NCI-H1048 (cell line): ENCODE measurements around the gene KRT4.

Experiments
- DNase-seq: peaks from one replicate; lab custom pipeline; 2025; lab: John Stamatoyannopoulos, UW

Gene KRT4

GRCh38 chr12:52821826-52822660 is 8.1 kb upstream of the KRT4 start:
- DNase-seq = no peak

GRCh38 chr12:52821071-52821730 is 7.3 kb upstream of the KRT4 start:
- DNase-seq = no peak

DNA sequence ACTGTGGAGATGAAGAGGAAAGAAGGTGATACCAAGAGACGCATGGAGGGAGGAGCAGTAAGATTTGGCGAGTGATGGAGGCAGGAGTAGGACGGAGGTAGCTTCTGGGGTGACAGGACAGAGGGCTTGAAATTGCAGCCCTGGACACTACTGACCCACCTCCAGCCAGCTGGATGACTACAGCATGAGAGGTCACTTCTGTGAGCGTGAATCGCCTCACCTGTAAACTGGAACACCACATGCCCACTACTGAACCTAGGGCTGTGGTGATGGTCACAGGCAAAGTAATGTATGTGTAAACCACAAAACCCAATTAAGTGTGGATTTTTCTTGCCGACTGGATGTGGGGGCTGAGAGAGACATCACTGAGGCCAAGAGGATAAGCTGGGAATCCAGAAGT is 6.6 kb upstream of the KRT4 start:
- no peak for DNase-seq

DNA sequence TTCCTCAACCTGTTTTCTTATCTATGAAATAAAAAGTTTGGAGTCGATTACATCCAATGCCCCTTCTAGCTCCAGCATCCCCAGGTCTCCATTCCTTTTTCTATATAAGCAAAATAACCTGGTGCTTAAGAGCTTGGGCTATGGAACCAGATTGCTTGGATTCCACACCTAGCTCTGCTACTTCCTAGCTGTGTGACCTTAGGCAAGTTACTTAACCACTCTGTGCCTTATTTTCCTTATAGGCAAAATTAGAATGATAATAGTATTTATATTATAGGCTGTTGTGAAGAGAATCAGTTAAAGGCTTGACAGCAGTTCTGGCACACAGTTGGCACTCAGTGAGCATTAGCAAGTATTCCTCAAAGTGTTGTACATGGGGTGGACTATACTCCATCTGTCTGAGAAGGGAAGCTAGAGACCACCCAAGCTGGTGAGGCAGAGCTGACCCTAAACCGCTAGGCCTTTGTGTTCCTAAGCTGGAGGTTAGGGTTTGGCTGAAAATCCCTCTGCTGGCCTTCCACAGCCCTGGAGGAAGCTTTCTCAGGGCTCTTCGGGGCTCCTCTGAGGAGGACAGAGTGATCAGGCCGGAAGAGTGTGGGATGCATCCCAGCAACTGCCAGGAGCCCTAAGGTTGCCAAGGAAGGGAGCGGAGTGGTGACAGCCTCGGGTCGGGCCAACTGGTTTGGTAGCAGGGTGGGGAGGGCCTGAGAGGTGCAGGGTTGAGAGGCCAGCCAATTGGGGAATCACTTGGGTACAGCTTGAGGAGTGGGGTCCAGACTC is 6.0 kb upstream of the KRT4 start:
- no peak for DNase-seq

DNA sequence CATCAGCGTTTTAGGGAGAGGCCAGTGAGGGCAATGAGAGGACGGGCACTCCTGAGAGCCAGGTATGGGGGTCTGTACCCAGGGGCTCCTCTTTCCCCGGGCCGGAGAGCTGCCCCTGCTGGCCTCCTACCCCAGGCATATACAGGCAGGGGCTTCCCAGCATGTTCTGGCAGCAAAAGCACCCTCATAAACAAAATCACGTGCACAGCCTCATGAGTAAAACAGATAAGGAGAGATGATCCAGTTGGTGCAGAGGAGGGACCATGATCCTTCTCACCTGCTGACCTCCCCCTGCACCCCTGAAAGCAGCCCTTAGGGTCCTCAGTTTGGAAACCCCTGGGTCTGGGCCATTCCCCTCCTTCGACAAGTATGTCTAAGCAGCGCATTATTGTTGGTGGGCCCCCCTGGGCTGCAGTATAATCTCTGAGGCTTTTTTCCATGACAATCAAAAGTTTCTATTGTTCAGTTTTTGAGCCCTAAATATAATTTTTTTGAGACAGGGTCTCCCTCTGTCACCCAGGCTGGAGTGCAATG is 5.0 kb upstream of the KRT4 start:
- DNase-seq = no peak

DNA sequence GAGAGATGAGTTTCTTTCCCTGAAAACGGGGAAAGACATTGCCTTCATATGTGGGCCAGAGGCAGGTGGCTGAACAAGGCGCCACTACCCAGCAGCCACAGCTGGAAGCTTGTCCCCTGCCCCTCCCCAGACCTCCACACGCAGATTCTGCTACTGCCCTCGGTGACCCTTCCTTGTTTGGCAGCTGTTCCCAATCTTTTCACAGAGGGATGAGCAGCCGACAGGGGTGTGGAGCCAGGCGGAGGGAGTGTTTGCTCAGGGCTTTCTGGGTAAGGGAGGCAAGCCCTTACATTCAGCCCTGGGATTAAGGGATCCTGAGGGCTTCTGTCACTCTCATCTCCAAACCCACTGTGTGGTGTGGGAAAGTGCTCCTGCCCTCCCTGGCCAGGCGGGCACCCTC is 4.5 kb upstream of the KRT4 start:
- DNase-seq = no peak

DNA sequence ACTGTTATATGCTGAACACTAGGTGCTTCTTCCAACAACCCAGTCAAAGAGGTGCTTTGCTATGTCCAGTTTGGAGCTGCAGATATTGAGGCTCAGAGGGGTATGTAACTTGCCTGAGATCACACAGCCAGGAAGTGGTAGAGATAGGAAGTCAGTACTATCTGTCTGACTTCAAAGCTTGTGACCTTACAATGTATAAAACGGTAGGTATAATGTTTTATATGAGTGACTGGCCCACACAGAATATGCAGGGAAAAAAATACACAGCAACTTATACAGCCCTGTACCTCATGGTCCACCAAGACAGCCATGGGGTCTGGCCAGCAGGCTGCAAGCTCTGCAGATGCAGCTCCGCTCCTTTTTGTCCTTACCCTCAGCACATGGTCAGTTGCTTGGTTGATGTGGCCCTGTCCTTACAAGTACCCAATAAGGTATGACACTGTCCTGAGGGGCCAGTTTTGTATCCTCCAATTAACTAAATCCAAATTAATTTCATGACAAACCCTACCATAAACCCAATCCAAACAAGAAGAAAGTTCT is 3.9 kb upstream of the KRT4 start:
- no peak for DNase-seq

DNA sequence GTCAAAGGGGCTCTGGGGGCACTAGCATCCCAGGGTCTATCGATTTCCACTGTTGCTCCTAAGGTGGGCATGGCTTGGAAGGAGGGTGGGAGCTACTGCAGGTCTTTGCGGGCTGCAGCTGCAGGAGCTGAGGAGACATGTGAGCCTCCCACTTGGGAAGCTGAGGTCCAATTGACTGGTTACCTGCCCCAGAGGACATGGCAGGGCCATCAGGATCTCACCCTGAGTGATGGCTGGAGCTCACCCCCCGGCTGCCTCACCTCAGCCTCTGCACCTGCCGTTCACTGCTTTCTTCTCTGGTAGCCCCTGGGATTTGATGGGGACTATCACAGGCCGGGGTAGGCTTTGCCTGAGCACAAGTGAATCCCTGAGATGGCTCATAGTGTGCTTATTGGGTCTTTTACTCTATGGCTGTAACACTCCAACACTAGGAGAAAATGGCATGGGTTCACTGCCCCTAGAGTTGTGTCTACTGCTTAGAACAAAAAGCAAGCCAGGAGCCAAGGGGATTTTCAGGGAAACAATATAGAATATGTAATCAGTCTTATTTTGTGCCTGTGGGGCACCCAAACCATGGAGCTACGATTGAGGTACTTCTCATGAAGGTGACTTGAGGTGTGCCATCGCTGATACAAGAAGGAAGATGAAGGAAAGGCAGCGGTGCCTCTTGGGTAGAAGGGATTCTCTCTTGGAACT is 3.2 kb upstream of the KRT4 start:
- no peak for DNase-seq

GRCh38 chr12:52815676-52816588 is 2.0 kb upstream of the KRT4 start:
- no peak for DNase-seq

- DNase-seq = no peak
Measured at GRCh38 chr12:52815161-52815560, 1.2 kb upstream of the KRT4 start.

DNA sequence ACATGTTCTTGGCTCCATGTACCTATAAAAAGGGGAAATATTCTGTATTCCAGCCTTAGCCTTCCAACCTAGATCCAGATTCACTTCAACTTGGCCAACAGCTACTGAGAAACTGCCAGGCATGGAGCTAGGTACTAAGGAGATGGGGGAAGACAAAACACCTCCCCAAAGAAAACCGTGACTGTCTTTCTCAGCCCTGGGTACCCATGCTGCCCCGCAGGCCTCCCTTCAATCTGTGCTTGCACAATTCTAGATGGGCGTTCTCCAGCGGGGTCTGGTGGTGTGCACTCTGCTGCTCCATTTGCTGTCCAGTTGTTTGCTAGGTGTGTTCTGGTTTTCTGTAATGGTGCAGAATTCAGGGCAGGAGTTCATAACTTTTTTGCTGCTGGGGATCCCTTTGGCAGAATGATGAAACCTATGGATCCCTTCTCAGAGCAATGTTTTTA is 817 bp upstream of the KRT4 start:
- no peak for DNase-seq

DNA sequence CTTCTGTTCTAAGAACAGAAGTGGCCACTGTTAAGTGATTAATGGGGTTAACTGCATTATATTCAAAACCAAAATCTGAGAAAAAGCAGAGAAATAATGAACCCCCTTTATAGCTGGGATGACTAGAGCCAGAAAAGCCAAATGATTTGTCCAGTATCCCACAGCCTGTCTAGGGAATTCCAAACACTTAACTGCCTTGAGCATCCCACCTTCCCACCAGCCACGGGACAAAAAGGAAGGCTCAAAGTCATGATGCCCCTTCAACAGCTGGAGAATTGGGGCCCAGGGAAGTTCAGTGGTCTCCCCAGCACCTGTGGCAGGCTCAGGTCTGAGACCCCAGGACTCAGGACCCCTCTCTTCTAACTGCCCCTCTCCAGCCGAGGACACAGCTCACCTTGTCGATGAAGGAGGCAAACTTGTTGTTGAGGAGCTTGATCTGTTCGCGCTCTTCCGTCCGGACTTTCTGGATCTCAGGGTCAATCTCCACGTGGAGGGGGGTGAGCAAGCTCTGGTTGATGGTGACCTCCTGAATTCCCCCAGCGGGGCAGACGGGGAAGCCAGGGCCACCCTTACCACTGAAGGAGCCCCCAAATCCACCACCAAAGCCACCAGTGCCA is 605 bp downstream of the KRT4 start:
- no peak for DNase-seq

- no peak for DNase-seq
Measured at GRCh38 chr12:52812749-52813148, 1.2 kb downstream of the KRT4 start.

DNA sequence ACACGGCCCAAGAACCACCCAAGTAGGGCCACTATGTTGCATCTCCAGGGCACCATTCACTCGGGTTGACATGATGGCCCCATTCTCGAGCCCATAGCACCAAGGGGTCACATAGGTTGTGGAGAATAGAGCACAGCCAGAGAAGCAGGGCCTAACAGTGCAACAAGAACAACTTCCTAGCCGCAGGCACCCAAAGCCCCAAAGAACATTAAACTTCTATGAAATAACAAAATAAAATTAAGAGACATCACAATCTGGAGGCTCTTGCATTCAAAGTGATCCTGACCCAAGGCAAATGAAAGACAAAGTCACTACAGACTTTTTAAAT is 1.9 kb downstream of the KRT4 start:
- no peak for DNase-seq

DNA sequence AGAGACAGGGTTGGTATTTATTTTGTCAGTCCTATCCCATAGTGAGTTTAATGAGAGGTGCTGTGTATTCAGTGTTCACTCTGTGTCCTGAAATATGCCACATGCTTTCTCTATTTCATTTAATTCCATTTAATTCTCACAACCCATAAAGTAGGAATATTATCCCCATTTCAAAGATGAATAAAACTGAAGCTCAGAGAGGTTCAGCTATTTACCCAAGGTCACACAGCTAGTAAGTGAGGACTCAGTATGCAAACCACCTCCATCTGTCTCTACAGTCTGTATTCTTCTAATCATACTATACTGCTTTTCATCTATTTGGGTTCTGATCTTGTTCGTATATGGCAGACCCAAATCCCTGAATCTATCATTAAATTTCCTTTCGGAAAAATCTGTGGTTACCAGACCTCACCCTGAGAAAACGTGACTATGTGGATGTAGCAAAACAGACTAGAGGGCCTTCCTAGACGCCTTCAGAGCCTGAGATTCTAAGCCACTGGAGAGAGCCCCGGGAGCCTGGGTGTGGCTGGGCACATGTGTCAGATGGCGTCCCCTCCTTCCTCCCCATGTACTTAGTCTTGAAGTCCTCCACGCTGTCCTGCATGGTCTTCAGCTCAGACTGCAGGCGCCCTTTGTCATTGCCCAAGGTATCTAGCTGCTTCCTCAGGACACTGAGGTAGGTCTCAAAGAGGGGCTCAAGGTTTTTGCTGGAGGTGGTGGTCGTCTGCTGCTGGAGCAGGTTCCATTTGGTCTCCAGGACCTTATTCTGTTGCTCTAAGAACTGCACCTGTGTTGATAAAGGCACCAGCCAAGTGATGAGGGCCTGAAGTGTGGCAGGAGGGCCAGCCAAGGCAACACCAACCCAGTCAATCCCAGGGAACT is 2.5 kb downstream of the KRT4 start:
- DNase-seq = no peak

GRCh38 chr12:52810554-52810953 is 3.4 kb downstream of the KRT4 start:
- no peak for DNase-seq

DNA sequence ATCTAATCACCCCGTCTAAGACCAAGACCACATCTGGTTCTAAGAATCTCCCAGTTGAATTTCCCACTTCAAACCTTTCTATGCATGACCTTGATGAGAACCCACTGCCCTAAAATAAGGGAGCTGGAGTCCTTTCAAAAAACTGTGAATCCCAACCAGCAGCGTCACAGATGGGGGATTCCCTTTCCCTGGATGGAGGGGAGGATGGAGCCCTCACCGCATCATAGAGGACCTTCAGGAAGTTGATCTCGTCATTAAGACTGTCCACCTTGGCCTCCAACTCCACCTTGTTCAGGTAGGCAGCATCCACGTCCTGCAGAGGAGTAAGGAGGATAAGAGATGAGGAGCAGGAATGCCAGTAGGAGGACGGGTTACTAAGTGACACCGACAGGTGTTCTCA is 4.8 kb downstream of the KRT4 start:
- no peak for DNase-seq

- DNase-seq = no peak
Measured at GRCh38 chr12:52808573-52809160, 5.2 kb downstream of the KRT4 start.
